ENCODE measurements around the gene CCDC9. TPM values are rescaled to one million over a fixed set of nuclear protein-coding genes. Genes with fewer than 3 reads are reported as not detected.

Gene CCDC9
- 10 to 100 TPM; 20.9 to 27.5 (median 22.4) TPM for total RNA-seq

- TF ChIP-seq EP300 (IDR thresholded peaks at IDR 0.05; ENCODE audit: low read depth) (no peak), POLR2AphosphoS5 (IDR thresholded peaks at IDR 0.05) (peak; percentile 91 to 99 (median 98)), CTCF (IDR thresholded peaks at IDR 0.05) (no peak), POLR2A (IDR thresholded peaks at IDR 0.05) (peak; percentile 92)
- peak within 1 kb of the TSS; percentile 89 to 93 (median 92) for H3K27ac ChIP-seq
- 0 to 28% methylated on average over 1 to 37 of the region's 60 CpGs for WGBS, 2 donors (ENCODE audit: low coverage in 1 of 2)
- peaks cover 15 to 26% (median 23%) of the 10 kb centered on the region in 4 donors for H3K4me1 ChIP-seq
- in situ Hi-C loops (cut with MboI; ENCODE audit: low pct_ligation_motif_present in 1 of 4, low pct_unique_long_range_greater_than_20kb in 1 of 4, low sequenced_read_pairs in 3 of 4), result no loop called here
- H3K36me3 ChIP-seq, result peaks cover 0 to 24% (median 7%) of the 10 kb centered on the region in 4 donors
- H3K9me3 ChIP-seq, result no peaks in the 10 kb centered on the region
- peak; percentile 97 for DNase-seq
- peak within 1 kb of the TSS; percentile 43 to 62 (median 56) for H3K4me3 ChIP-seq
- intact Hi-C loops (cut with DNase I; ENCODE audit: low total_unique reads), result no loop called here
- no peaks in the 10 kb centered on the region for H3K27me3 ChIP-seq
Measured at GRCh38 chr19:47255879-47256692, at the start of gene CCDC9. Gene CCDC9, plus strand, starts transcription at chr19:47256525. Its CDS starts 1,876 bp downstream, at chr19:47258401.

DNA sequence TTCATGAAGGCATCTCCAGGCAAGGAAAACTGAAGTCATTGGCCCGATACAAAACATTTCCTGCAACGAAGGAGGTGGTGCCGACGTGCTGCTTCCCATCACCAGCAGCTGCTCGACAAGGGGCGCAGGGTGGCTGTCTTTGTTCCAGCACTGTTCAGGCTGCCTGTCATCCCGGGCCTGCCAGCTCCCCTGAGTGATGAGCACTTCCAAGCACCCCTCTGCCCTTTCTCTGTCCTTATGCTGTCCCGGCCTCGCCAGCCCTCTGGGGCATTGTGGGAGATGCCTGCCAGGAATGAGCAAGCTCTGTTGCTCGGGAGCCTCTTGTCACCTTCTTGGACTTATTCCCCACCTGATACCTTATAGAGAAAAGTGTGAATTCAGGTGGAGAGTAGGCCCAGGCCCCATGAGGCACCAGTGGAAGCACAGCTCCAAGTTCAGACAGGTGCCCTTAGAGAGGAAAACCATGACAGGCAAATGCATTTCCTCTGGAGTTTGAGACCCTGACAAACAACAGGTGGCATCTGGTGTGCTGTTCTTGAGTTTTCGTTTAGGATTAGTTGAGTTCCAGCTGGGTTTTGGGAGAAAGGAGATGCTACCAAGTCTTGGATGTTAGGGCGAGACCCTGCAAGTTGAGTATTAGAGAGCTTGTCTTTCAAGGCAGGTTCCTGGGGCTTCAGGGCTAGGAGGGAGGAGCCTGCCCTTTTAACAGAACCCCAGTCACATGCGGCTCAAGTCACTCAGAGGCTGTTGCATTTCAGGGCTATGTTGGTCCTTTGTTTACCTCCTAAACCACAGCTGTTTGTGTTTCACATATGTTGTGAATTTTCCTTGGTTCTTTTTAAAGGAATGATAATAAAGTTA, 46.8 kb upstream of the CCDC9 start:
- Histone ChIP-seq H3K4me1 (peaks cover 7 to 10% (median 9%) of the 10 kb centered on the region in 4 donors), H3K36me3 (peaks cover 0 to 13% (median 5%) of the 10 kb centered on the region in 4 donors), H3K9me3 (no peaks in the 10 kb centered on the region), H3K27ac (peak overlapping the region; percentile 70 to 74 (median 73)), H3K4me3 (no peak overlapping the region), H3K27me3 (no peaks in the 10 kb centered on the region)
- 85% methylated on average over 13 of the region's 13 CpGs; no CpG with 5 or more reads in 1 of the 2 donors for WGBS, 2 donors (ENCODE audit: low coverage in 1 of 2)
- intact Hi-C loops (cut with DNase I; ENCODE audit: low total_unique reads) (loop anchor here (2.0 to 10.0 kb wide), 2 partner anchors 39 to 55 kb away; no protein-coding TSS in a partner anchor), in situ Hi-C loops (cut with MboI; ENCODE audit: low pct_ligation_motif_present in 1 of 4, low pct_unique_long_range_greater_than_20kb in 1 of 4, low sequenced_read_pairs in 3 of 4) (loop anchor here in 1 of 4 donors (5.0 kb wide), 1 partner anchor 38 kb away; no protein-coding TSS in a partner anchor)
- no peak for DNase-seq
- TF ChIP-seq EP300 (IDR thresholded peaks at IDR 0.05; ENCODE audit: low read depth) (no peak), POLR2A (IDR thresholded peaks at IDR 0.05) (no peak), CTCF (IDR thresholded peaks at IDR 0.05) (no peak), POLR2AphosphoS5 (IDR thresholded peaks at IDR 0.05) (no peak)

DNA sequence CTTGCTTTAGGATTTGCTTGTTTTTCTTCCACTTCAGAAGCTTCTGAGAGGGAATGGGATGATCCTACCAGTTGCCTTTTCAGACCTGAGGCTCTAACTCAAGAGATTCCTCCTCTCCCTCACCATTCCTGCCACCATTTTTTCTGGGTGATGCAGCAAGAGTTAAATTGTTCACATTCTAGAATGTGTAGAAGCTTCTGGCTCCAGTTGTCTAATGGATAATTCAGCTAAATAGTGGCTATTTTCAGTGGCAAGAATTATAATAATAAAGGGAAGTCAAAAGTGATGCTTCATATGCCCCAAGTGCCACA, 46.2 kb upstream of the CCDC9 start:
- in situ Hi-C loops (cut with MboI; ENCODE audit: low pct_ligation_motif_present in 1 of 4, low pct_unique_long_range_greater_than_20kb in 1 of 4, low sequenced_read_pairs in 3 of 4), result no loop called here
- peaks cover 0 to 13% (median 4%) of the 10 kb centered on the region in 4 donors for H3K36me3 ChIP-seq
- H3K4me3 ChIP-seq, result no peak overlapping the region
- peak overlapping the region; percentile 70 to 74 (median 73) for H3K27ac ChIP-seq
- DNase-seq, result no peak
- TF ChIP-seq POLR2A (IDR thresholded peaks at IDR 0.05) (no peak), CTCF (IDR thresholded peaks at IDR 0.05) (no peak), EP300 (IDR thresholded peaks at IDR 0.05; ENCODE audit: low read depth) (no peak), POLR2AphosphoS5 (IDR thresholded peaks at IDR 0.05) (no peak)
- peaks cover 7 to 14% (median 11%) of the 10 kb centered on the region in 4 donors for H3K4me1 ChIP-seq
- intact Hi-C loops (cut with DNase I; ENCODE audit: low total_unique reads), result no loop called here
- H3K9me3 ChIP-seq, result no peaks in the 10 kb centered on the region
- no peaks in the 10 kb centered on the region for H3K27me3 ChIP-seq

Data from transverse colon (tissue), 4 donors.